Loucy (cell line): Measurements from ENCODE around the gene CDH12.

Experiments used
- H2AFZ ChIP-seq: fragments of 200-600 bp; sonication (generic); 2 replicates; pipeline ENCODE4 v1.6.0; 2016; ENCODE audit warnings: antibody characterized with exemption, mild to moderate bottlenecking, low read length, moderate library complexity
- H3F3A ChIP-seq: fragments of 200-600 bp; 2 replicates; pipeline ENCODE4 v1.6.0; 2016; ENCODE audit warnings: antibody characterized with exemption, low read depth, mild to moderate bottlenecking
- H3K27me3 ChIP-seq: fragments of 200-600 bp; sonication (generic); 2 replicates; pipeline ENCODE4 v1.6.1; 2014; ENCODE audit warnings: low read length, mild to moderate bottlenecking; ENCODE audit not compliant: insufficient read depth, poor library complexity, severe bottlenecking
- H3K36me3 ChIP-seq: fragments of 200-600 bp; sonication (generic); 2 replicates; pipeline ENCODE4 v1.6.1; 2016; ENCODE audit warnings: low read length; ENCODE audit not compliant: insufficient read depth
- H3K4me1 ChIP-seq: fragments of 200-600 bp; sonication (generic); 2 replicates; pipeline ENCODE4 v1.5.1; 2014; ENCODE audit warnings: low read length, mild to moderate bottlenecking; ENCODE audit not compliant: insufficient read depth, poor library complexity, severe bottlenecking
- H3K4me2 ChIP-seq: fragments of 200-600 bp; sonication (generic); 2 replicates; pipeline ENCODE4 v1.6.0; 2014; ENCODE audit warnings: antibody characterized with exemption, low read length, low read depth, mild to moderate bottlenecking; ENCODE audit not compliant: poor library complexity, severe bottlenecking
- H3K4me3 ChIP-seq: fragments of 200-600 bp; sonication (generic); 2 replicates; pipeline ENCODE4 v1.5.1; 2014; ENCODE audit warnings: low read length, mild to moderate bottlenecking, mixed read lengths; ENCODE audit not compliant: poor library complexity, severe bottlenecking
- H3K79me2 ChIP-seq: fragments of 200-600 bp; sonication (generic); 2 replicates; pipeline ENCODE4 v1.6.1; 2014; ENCODE audit warnings: low read length; ENCODE audit not compliant: insufficient read depth
- H3K9ac ChIP-seq: fragments of 200-600 bp; sonication (generic); 2 replicates; pipeline ENCODE4 v1.6.0; 2014; ENCODE audit warnings: mild to moderate bottlenecking, low read depth, low read length, moderate library complexity; ENCODE audit not compliant: poor library complexity, severe bottlenecking
- H3K9me2 ChIP-seq: fragments of 200-600 bp; sonication (generic); replicated peaks from 2 replicates; pipeline ENCODE4 v1.6.1; 2016; ENCODE audit warnings: low read depth, low read length, mixed read lengths
- H3K9me3 ChIP-seq: fragments of 200-600 bp; sonication (generic); 2 replicates; pipeline ENCODE4 v1.6.1; 2014; ENCODE audit warnings: mild to moderate bottlenecking, antibody characterized with exemption, low read length, low read depth; ENCODE audit not compliant: insufficient read depth
- H4K20me1 ChIP-seq: fragments of 200-600 bp; sonication (generic); 2 replicates; pipeline ENCODE4 v1.6.0; 2014; ENCODE audit warnings: antibody characterized with exemption, low read length, mild to moderate bottlenecking; ENCODE audit not compliant: insufficient read depth, poor library complexity, severe bottlenecking
- EZH2phosphoT487 ChIP-seq: fragments of 200-600 bp; IDR thresholded peaks from 2 replicates; pipeline ENCODE4 v1.6.1; 2018; ENCODE audit warnings: antibody characterized with exemption, mild to moderate bottlenecking, moderate library complexity, borderline replicate concordance
- TF ChIP-seq, protein P1 (sequence below): fragments of 200-600 bp; sonication (generic); conservative IDR thresholded peaks from 2 replicates; pipeline ENCODE4 v1.5.1; 2014; ENCODE audit warnings: mild to moderate bottlenecking, antibody characterized with exemption, low read length

The CDH12 gene

GRCh38 chr5:21831145-21831787 is 1021.9 kb downstream of the CDH12 start:
- no peaks in the 10 kb centered on the region for H3K4me1 ChIP-seq
- no peaks in the 10 kb centered on the region for H3K9me3 ChIP-seq
- no peak overlapping the region for H3K9ac ChIP-seq
- TF ChIP-seq, protein P1, sequence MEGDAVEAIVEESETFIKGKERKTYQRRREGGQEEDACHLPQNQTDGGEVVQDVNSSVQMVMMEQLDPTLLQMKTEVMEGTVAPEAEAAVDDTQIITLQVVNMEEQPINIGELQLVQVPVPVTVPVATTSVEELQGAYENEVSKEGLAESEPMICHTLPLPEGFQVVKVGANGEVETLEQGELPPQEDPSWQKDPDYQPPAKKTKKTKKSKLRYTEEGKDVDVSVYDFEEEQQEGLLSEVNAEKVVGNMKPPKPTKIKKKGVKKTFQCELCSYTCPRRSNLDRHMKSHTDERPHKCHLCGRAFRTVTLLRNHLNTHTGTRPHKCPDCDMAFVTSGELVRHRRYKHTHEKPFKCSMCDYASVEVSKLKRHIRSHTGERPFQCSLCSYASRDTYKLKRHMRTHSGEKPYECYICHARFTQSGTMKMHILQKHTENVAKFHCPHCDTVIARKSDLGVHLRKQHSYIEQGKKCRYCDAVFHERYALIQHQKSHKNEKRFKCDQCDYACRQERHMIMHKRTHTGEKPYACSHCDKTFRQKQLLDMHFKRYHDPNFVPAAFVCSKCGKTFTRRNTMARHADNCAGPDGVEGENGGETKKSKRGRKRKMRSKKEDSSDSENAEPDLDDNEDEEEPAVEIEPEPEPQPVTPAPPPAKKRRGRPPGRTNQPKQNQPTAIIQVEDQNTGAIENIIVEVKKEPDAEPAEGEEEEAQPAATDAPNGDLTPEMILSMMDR, result no peak
- no peak for TF ChIP-seq EZH2phosphoT487
- no peak overlapping the region for H3K4me2 ChIP-seq
- no peaks in the 10 kb centered on the region for H3K79me2 ChIP-seq
- no peak overlapping the region for H2AFZ ChIP-seq
- H3F3A ChIP-seq, result no peaks in the 10 kb centered on the region
- no peaks in the 10 kb centered on the region for H4K20me1 ChIP-seq
- no peaks in the 10 kb centered on the region for H3K27me3 ChIP-seq
- no peaks in the 10 kb centered on the region for H3K9me2 ChIP-seq
- H3K4me3 ChIP-seq, result no peak overlapping the region
- no peaks in the 10 kb centered on the region for H3K36me3 ChIP-seq

DNA sequence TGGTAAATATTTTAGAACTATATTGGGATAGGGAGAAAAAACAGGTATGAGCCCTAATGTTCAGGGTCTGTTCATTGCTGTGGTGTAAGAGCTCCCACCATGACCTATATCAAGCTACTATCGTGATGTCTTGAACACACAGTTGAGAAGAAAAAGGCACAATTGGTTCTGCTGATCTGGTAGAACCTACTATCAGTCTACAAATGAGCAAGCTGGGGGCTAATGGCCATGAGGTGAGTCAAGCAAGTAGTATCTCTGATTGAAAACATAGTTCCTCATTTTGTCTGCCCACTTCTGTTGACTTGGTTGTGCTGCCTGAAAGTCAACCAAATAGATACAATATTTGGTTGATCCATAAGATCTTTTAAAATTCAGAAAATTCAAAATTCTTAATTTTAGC is 1026.3 kb downstream of the CDH12 start:
- no peak overlapping the region for H3K4me2 ChIP-seq
- no peaks in the 10 kb centered on the region for H3K9me2 ChIP-seq
- no peak overlapping the region for H3K9ac ChIP-seq
- no peaks in the 10 kb centered on the region for H3K36me3 ChIP-seq
- no peaks in the 10 kb centered on the region for H3K4me1 ChIP-seq
- H4K20me1 ChIP-seq, result no peaks in the 10 kb centered on the region
- H3K9me3 ChIP-seq, result no peaks in the 10 kb centered on the region
- no peak for TF ChIP-seq EZH2phosphoT487
- TF ChIP-seq, protein P1, result no peak
- no peak overlapping the region for H3K4me3 ChIP-seq
- no peaks in the 10 kb centered on the region for H3K79me2 ChIP-seq
- no peaks in the 10 kb centered on the region for H3F3A ChIP-seq
- H2AFZ ChIP-seq, result no peak overlapping the region
- H3K27me3 ChIP-seq, result no peaks in the 10 kb centered on the region

DNA sequence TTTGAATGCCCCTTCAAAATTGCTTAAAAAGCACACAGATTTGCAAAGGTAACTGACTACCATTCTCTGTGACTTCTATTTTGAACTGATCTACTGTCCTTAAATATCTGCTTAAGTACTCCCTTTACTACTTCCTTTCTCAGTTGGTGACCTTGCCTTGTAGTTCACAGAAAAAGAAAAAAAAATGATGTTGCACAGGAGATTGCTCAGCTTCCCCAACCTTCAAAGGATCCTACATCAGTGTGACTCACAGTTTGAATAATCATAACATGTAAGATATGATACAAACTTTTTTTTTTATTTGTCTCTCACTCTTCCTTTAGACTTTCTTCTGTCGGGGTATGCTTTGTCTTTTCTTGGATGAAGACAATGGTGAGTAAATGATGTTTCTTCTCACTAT is 1029.6 kb downstream of the CDH12 start:
- Histone ChIP-seq H2AFZ (no peak overlapping the region), H3K9ac (no peak overlapping the region), H3K9me3 (no peaks in the 10 kb centered on the region), H4K20me1 (no peaks in the 10 kb centered on the region), H3K79me2 (no peaks in the 10 kb centered on the region), H3K4me3 (no peak overlapping the region), H3F3A (no peaks in the 10 kb centered on the region), H3K4me2 (no peak overlapping the region), H3K27me3 (no peaks in the 10 kb centered on the region), H3K36me3 (no peaks in the 10 kb centered on the region), H3K4me1 (no peaks in the 10 kb centered on the region), H3K9me2 (no peaks in the 10 kb centered on the region)
- TF ChIP-seq, protein P1, result no peak
- no peak for TF ChIP-seq EZH2phosphoT487
